Stimulated activated CD4-positive, alpha-beta T cell treated with anti-CD3 and anti-CD28 coated beads, TNF-alpha, amount 100 ng/mL, for 24 hours (primary cell): ENCODE measurements around the gene SETSIP.
"Not testable (repeated sequence)": the region's sequence is repeated elsewhere in the genome, so short reads cannot be mapped to it uniquely, and the experiment has no call there.

Experiments
- DNase-seq, 3 experiments: peaks; one replicate each; pipeline ENCODE4 v3.0.0-alpha.2; 2020; ENCODE audit warnings: low read depth in 3 of 3

SETSIP gene

GRCh38 chr1:92051948-92052347, 23.3 kb downstream of the SETSIP start:
- no peak for DNase-seq

GRCh38 chr1:92045766-92046495, 29.3 kb downstream of the SETSIP start:
- DNase-seq, result no peak

- no peak for DNase-seq
Measured at GRCh38 chr1:92043621-92044020, 31.6 kb downstream of the SETSIP start.

GRCh38 chr1:92040971-92041370, 34.2 kb downstream of the SETSIP start:
- DNase-seq, result no peak

GRCh38 chr1:92038695-92039346, 36.4 kb downstream of the SETSIP start:
- no peak for DNase-seq

GRCh38 chr1:92037400-92037799, 37.8 kb downstream of the SETSIP start:
- no peak for DNase-seq

GRCh38 chr1:92031281-92032110, 43.7 kb downstream of the SETSIP start:
- no peak for DNase-seq

- DNase-seq, result no peak
Measured at GRCh38 chr1:92030656-92031107, 44.5 kb downstream of the SETSIP start.

- no peak for DNase-seq
Measured at GRCh38 chr1:92029241-92029922, 45.8 kb downstream of the SETSIP start.

- DNase-seq, result no peak
Measured at GRCh38 chr1:92026806-92027205, 48.4 kb downstream of the SETSIP start.

GRCh38 chr1:92026042-92026441, 49.2 kb downstream of the SETSIP start:
- DNase-seq, result not testable (repeated sequence)
